HepG2 (cell line): ENCODE results near the gene WFDC10B. TPM values are rescaled to one million over a fixed set of nuclear protein-coding genes. Genes with fewer than 3 reads are reported as not detected.
A peak's percentile ranks its signal among the peaks of the same experiment; 100 is the strongest.

Experiments
- ATAC-seq: fragments of 200-7000 bp; cut with Tn5 transposase; 3 replicates; pipeline ENCODE4 v1.9.1; 2020; ENCODE audit warnings: mild to moderate bottlenecking, moderate library complexity
- BruUV-seq: library from RNA; stranded (reverse); fragments of 400-500 nt; replicated peaks from 2 replicates; lab custom pipeline; 2021; lab: Mats Ljungman, UMichigan
- CTCF ChIA-PET: fragments of 300-600 bp; formaldehyde crosslinking; extraction: SDS; loops from one replicate; lab custom pipeline; 2021; ENCODE audit warnings: low total read pairs, inconsistent platforms, low intra/inter-chr PET ratio; lab: Yijun Ruan, JAX
- POLR2A ChIA-PET: fragments of 350-600 bp; sonication (Branson Sonifier 250); formaldehyde crosslinking; loops from one replicate; lab custom pipeline; 2020; ENCODE audit warnings: antibody characterized with exemption, inconsistent platforms; lab: Yijun Ruan, JAX
- DNase-seq: peaks from one replicate; pipeline ENCODE4 v3.0.0-alpha.2; 2015; ENCODE audit warnings: low spot score
- FAIRE-seq: peaks from 3 replicates; lab custom pipeline; 2011; peaks lifted over from hg19 to GRCh38; lab: Jason Lieb, UNC
- H2AFZ ChIP-seq: one replicate; pipeline ENCODE4 v1.6.1; 2011; ENCODE audit warnings: low read length, inconsistent platforms
- H3K27ac ChIP-seq: fragments of 300-600 bp; 3 replicates; pipeline ENCODE4 v1.8.0; 2011; ENCODE audit warnings: mixed run types, mild to moderate bottlenecking, mixed read lengths, low read length, inconsistent platforms; ENCODE audit not compliant: insufficient read depth; ENCODE audit errors: extremely low read length
- H3K27me3 ChIP-seq, 2 experiments: fragments of 200-600 bp in 1 of 2; 2 replicates in 1 of 2; 3 replicates in 1 of 2; pipeline versions ENCODE4 v1.6.0 to v1.8.0; 2011; ENCODE audit warnings: low read length in 2 of 2, mild to moderate bottlenecking in 2 of 2, moderate library complexity in 2 of 2, inconsistent platforms in 1 of 2; ENCODE audit not compliant: insufficient read depth in 2 of 2, control insufficient read depth in 1 of 2
- H3K36me3 ChIP-seq, 2 experiments: fragments of 200-600 bp in 1 of 2; replicated peaks in 1 of 2; 2 replicates in 1 of 2; 3 replicates in 1 of 2; pipeline versions ENCODE4 v1.5.1 to v1.8.0; 2011; ENCODE audit warnings: low read length in 2 of 2, inconsistent platforms in 1 of 2; ENCODE audit not compliant: insufficient read depth in 2 of 2, control insufficient read depth in 1 of 2
- H3K4me1 ChIP-seq: 2 replicates; pipeline ENCODE4 v1.5.1; 2012; ENCODE audit warnings: low read length, inconsistent platforms; ENCODE audit not compliant: insufficient read depth
- H3K4me2 ChIP-seq: 2 replicates; pipeline ENCODE4 v1.6.0; 2011; ENCODE audit warnings: low read depth, low read length, inconsistent platforms
- H3K4me3 ChIP-seq, 3 experiments: fragments of 200-600 bp in 1 of 3; sonication (generic), shearing (Covaris generic) in 1 of 3; replicated peaks in 1 of 3; 2 replicates each; pipeline ENCODE4 v1.5.1; 2011 to 2016; ENCODE audit warnings: low read length in 3 of 3, inconsistent platforms in 2 of 3, low read depth in 2 of 3, mild to moderate bottlenecking in 2 of 3, control low read depth in 1 of 3, mixed read lengths in 1 of 3; ENCODE audit not compliant: insufficient read depth in 1 of 3
- H3K79me2 ChIP-seq: one replicate; pipeline ENCODE4 v1.6.1; 2011; ENCODE audit warnings: low read length, inconsistent platforms; ENCODE audit not compliant: insufficient read depth
- H3K9ac ChIP-seq: 2 replicates; pipeline ENCODE4 v1.6.0; 2011; ENCODE audit warnings: mild to moderate bottlenecking, low read depth, low read length, inconsistent platforms; ENCODE audit not compliant: insufficient read depth
- H3K9me3 ChIP-seq: 2 replicates; pipeline ENCODE4 v1.5.1; 2012; ENCODE audit warnings: mild to moderate bottlenecking, low read length
- H4K20me1 ChIP-seq: 2 replicates; pipeline ENCODE4 v1.6.0; 2011; ENCODE audit warnings: inconsistent platforms, mild to moderate bottlenecking, low read length, moderate library complexity; ENCODE audit not compliant: insufficient read depth
- ASH2L ChIP-seq: fragments of 300-600, 200-600 bp; sonication (generic); IDR thresholded peaks from 2 replicates; pipeline ENCODE4 v1.7.0; 2017; ENCODE audit warnings: low read depth, mild to moderate bottlenecking, moderate library complexity, mixed read lengths, low read length; ENCODE audit not compliant: insufficient read length
- CREM ChIP-seq, 2 experiments: sonication (generic) in 1 of 2; formaldehyde crosslinking in 1 of 2; IDR thresholded peaks; 2 replicates each; pipeline versions ENCODE4 v1.4.0 to v1.6.1; 2016 to 2020; ENCODE audit warnings: antibody characterized with exemption in 1 of 2, mild to moderate bottlenecking in 1 of 2, missing genetic modification reagents in 1 of 2
- MAFF ChIP-seq: IDR thresholded peaks from 2 replicates; pipeline ENCODE4 v1.6.1; 2011; ENCODE audit warnings: low read depth, low read length, improper control_type of control experiment
- MAFK ChIP-seq, 2 experiments: IDR thresholded peaks in 1 of 2; conservative IDR thresholded peaks in 1 of 2; 2 replicates each; pipeline ENCODE4 v1.6.1; 2011; ENCODE audit warnings: improper control_type of control experiment in 2 of 2, low read length in 2 of 2
- SP4 ChIP-seq: sonication (generic); formaldehyde crosslinking; IDR thresholded peaks from 2 replicates; pipeline ENCODE4 v1.8.1; 2023; ENCODE audit warnings: mild to moderate bottlenecking, missing genetic modification reagents
- ZMYM4 ChIP-seq: sonication (generic); formaldehyde crosslinking; IDR thresholded peaks from 2 replicates; pipeline ENCODE4 v1.8.1; 2023; ENCODE audit warnings: mild to moderate bottlenecking, missing genetic modification reagents
- in situ Hi-C: cut with HindIII; loops from 2 replicates; pipeline ENCODE4 v1.10.0; 2017; ENCODE audit warnings: low pct_unique_long_range_greater_than_20kb; ENCODE audit not compliant: extremely low pct_ligation_motif_present
- intact Hi-C: fragments of 100-400 bp; cut with micrococcal nuclease; formaldehyde crosslinking; loops from one replicate; pipeline ENCODE4 v1.10.0; 2022; ENCODE audit not compliant: unreplicated experiment
- polyA plus RNA-seq, 8 experiments: library from polyadenylated mRNA; depleted of rRNA in 3 of 8; stranded (reverse) in 7 of 8; unstranded in 1 of 8; fragments of >200 nt; fragmentation: Illumina TruSeq in 4 of 8; extraction: Trizol in 4 of 8; gene quantifications; 2 replicates each; pipeline versions ENCODE4 v1.2.1 to v1.2.3, GENCODE V29; 2011 to 2016; ENCODE audit warnings: low read depth in 4 of 8, missing spikeins in 1 of 8, mixed read lengths in 1 of 8; ENCODE audit not compliant: insufficient read depth in 1 of 8
- total RNA-seq, 5 experiments: library from RNA; depleted of rRNA; stranded (reverse); fragments of >200 nt; fragmentation: Illumina TruSeq; extraction: Trizol; gene quantifications; 2 replicates each; pipeline ENCODE4 v1.2.3, GENCODE V29; 2016; ENCODE audit warnings: low read depth in 1 of 5
- TF ChIP-seq, protein P1 (sequence below): sonication (generic); formaldehyde crosslinking; IDR thresholded peaks from 2 replicates; pipeline ENCODE4 v1.4.0; 2020; ENCODE audit warnings: missing genetic modification reagents
- TF ChIP-seq, protein P2 (sequence below): sonication (generic); formaldehyde crosslinking; IDR thresholded peaks from 2 replicates; pipeline ENCODE4 v1.5.1; 2020; ENCODE audit warnings: missing genetic modification reagents, mild to moderate bottlenecking, borderline replicate concordance

WFDC10B gene
- total and polyA plus RNA-seq, 2 of the 13 experiments (the other 11 are each of a cell fraction or from before 2014, with no cell fraction given) = 0.24 TPM; not detected in 1

DNA sequence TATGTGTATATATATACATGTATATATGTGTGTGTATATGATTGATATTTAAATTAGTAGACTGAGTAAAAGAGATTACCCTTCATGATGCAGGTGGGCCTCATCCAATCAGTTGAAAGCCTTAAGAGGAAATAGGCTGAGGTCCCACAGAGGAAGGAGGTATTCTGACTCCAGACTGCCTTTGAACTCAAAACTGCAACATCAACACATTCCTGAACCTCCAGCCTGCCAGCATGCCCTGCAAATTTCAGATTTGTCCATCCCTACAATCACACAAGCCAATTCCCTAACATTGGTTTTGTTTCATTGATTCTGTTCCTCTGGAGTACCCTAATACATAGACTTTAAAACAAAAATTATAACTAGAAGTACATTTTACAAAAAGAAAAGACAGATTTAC lies 40.2 kb upstream of the WFDC10B start:
- no peak overlapping the region for H2AFZ ChIP-seq
- ChIA-PET CTCF (no interaction called here), POLR2A (no interaction called here)
- no peaks in the 10 kb centered on the region for H3K9me3 ChIP-seq
- no peak overlapping the region for H3K9ac ChIP-seq
- DNase-seq = no peak
- H3K36me3 ChIP-seq = no peaks in the 10 kb centered on the region
- TF ChIP-seq MAFF (peak; percentile 58), CREM (IDR thresholded peaks at IDR 0.05) (no peak), CREM (CRISPR knock-in tag; IDR thresholded peaks at IDR 0.05) (no peak), SP4 (CRISPR knock-in tag) (no peak), ASH2L (no peak), MAFK (conservative IDR thresholded peaks at IDR 0.05 in 1 of 2, IDR thresholded peaks at IDR 0.05 in 1 of 2; ENCODE audit: low read length in 2 of 2) (peak; percentile 75 to 77), ZMYM4 (no peak)
- TF ChIP-seq, protein P1, sequence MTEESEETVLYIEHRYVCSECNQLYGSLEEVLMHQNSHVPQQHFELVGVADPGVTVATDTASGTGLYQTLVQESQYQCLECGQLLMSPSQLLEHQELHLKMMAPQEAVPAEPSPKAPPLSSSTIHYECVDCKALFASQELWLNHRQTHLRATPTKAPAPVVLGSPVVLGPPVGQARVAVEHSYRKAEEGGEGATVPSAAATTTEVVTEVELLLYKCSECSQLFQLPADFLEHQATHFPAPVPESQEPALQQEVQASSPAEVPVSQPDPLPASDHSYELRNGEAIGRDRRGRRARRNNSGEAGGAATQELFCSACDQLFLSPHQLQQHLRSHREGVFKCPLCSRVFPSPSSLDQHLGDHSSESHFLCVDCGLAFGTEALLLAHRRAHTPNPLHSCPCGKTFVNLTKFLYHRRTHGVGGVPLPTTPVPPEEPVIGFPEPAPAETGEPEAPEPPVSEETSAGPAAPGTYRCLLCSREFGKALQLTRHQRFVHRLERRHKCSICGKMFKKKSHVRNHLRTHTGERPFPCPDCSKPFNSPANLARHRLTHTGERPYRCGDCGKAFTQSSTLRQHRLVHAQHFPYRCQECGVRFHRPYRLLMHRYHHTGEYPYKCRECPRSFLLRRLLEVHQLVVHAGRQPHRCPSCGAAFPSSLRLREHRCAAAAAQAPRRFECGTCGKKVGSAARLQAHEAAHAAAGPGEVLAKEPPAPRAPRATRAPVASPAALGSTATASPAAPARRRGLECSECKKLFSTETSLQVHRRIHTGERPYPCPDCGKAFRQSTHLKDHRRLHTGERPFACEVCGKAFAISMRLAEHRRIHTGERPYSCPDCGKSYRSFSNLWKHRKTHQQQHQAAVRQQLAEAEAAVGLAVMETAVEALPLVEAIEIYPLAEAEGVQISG = no peak
- TF ChIP-seq, protein P2, sequence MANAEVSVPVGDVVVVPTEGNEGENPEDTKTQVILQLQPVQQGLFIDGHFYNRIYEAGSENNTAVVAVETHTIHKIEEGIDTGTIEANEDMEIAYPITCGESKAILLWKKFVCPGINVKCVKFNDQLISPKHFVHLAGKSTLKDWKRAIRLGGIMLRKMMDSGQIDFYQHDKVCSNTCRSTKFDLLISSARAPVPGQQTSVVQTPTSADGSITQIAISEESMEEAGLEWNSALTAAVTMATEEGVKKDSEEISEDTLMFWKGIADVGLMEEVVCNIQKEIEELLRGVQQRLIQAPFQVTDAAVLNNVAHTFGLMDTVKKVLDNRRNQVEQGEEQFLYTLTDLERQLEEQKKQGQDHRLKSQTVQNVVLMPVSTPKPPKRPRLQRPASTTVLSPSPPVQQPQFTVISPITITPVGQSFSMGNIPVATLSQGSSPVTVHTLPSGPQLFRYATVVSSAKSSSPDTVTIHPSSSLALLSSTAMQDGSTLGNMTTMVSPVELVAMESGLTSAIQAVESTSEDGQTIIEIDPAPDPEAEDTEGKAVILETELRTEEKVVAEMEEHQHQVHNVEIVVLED (CRISPR knock-in tag) = no peak
- H3K4me3 ChIP-seq = no peak overlapping the region
- H3K4me1 ChIP-seq = no peaks in the 10 kb centered on the region
- no peak for FAIRE-seq
- H3K4me2 ChIP-seq = no peak overlapping the region
- no peak overlapping the region for H3K27ac ChIP-seq
- no TSS peak for BruUV-seq
- H3K27me3 ChIP-seq = peaks cover 2 to 5% of the 10 kb centered on the region in 2 experiments; a peak in 1 of 5 replicates
- intact Hi-C loops (no loop called here), in situ Hi-C loops (no loop called here)
- ATAC-seq = no peak
- H3K79me2 ChIP-seq = no peaks in the 10 kb centered on the region
- H4K20me1 ChIP-seq = no peaks in the 10 kb centered on the region
